ENCODE results near the gene CABP2.

GRCh38 chr11:67532889-67533288 lies 9.6 kb upstream of the CABP2 start:
- TF ChIP-seq CTCF (tag by site-specific recombination; IDR thresholded peaks at IDR 0.05) (no peak), KLF1 (tag by site-specific recombination; IDR thresholded peaks at IDR 0.05) (no peak), GLI4 (tag by site-specific recombination; IDR thresholded peaks at IDR 0.05) (no peak), ZNF394 (tag by site-specific recombination; IDR thresholded peaks at IDR 0.05; ENCODE audit: borderline replicate concordance) (no peak), TRIM28 (IDR thresholded peaks at IDR 0.05; ENCODE audit: borderline replicate concordance, low read length) (no peak), ZBTB48 (tag by site-specific recombination; IDR thresholded peaks at IDR 0.05) (no peak), ZBTB7A (tag by site-specific recombination; IDR thresholded peaks at IDR 0.05; ENCODE audit: low read depth) (no peak), ZNF544 (tag by site-specific recombination; IDR thresholded peaks at IDR 0.05) (no peak), KLF10 (tag by site-specific recombination; IDR thresholded peaks at IDR 0.05) (no peak), ZNF174 (tag by site-specific recombination; IDR thresholded peaks at IDR 0.05) (no peak), ZNF16 (tag by site-specific recombination; IDR thresholded peaks at IDR 0.05; ENCODE audit: low read depth) (no peak), HIC1 (tag by site-specific recombination; IDR thresholded peaks at IDR 0.05) (no peak), ELK4 (IDR thresholded peaks at IDR 0.05; ENCODE audit: borderline replicate concordance, low read depth, low read length) (no peak), ZSCAN5A (tag by site-specific recombination; IDR thresholded peaks at IDR 0.05) (no peak)

Measured in HEK293 (cell line).